HepG2 (cell line): ENCODE results near the gene APOC3. TPM values are rescaled to one million over a fixed set of nuclear protein-coding genes. Genes with fewer than 3 reads are reported as not detected.

Experiments
- ATF1 ChIP-seq: IDR thresholded peaks from 2 replicates; pipeline ENCODE4 v1.6.1; 2016; ENCODE audit warnings: mild to moderate bottlenecking, control low read depth
- ERF ChIP-seq: IDR thresholded peaks from 2 replicates; pipeline ENCODE4 v1.6.1; 2018; ENCODE audit warnings: missing biosample characterization, missing genetic modification reagents
- MEIS1 ChIP-seq: sonication (generic); formaldehyde crosslinking; IDR thresholded peaks from 2 replicates; pipeline ENCODE4 v1.9.0; 2021; ENCODE audit warnings: mild to moderate bottlenecking, missing genetic modification reagents, moderate library complexity, borderline replicate concordance
- PRDM10 ChIP-seq: sonication (generic); formaldehyde crosslinking; IDR thresholded peaks from 2 replicates; pipeline ENCODE4 v1.4.0; 2020; ENCODE audit warnings: low read depth, missing genetic modification reagents
- ZBTB21 ChIP-seq: sonication (generic); formaldehyde crosslinking; IDR thresholded peaks from 2 replicates; pipeline ENCODE4 v1.4.0; 2020; ENCODE audit warnings: missing genetic modification reagents
- ZNF224 ChIP-seq: sonication (generic); formaldehyde crosslinking; IDR thresholded peaks from 2 replicates; pipeline ENCODE4 v1.5.0; 2020; ENCODE audit warnings: mild to moderate bottlenecking, missing genetic modification reagents
- ZNF616 ChIP-seq: sonication (generic); formaldehyde crosslinking; IDR thresholded peaks from 2 replicates; pipeline ENCODE4 v1.5.0; 2020; ENCODE audit warnings: low read depth, mild to moderate bottlenecking, missing genetic modification reagents
- polyA plus RNA-seq, 8 experiments: library from polyadenylated mRNA; depleted of rRNA in 3 of 8; stranded (reverse) in 7 of 8; unstranded in 1 of 8; fragments of >200 nt; fragmentation: Illumina TruSeq in 4 of 8; extraction: Trizol in 4 of 8; gene quantifications; 2 replicates each; pipeline versions ENCODE4 v1.2.1 to v1.2.3, GENCODE V29; 2011 to 2016; ENCODE audit warnings: low read depth in 4 of 8, missing spikeins in 1 of 8, mixed read lengths in 1 of 8; ENCODE audit not compliant: insufficient read depth in 1 of 8
- total RNA-seq, 5 experiments: library from RNA; depleted of rRNA; stranded (reverse); fragments of >200 nt; fragmentation: Illumina TruSeq; extraction: Trizol; gene quantifications; 2 replicates each; pipeline ENCODE4 v1.2.3, GENCODE V29; 2016; ENCODE audit warnings: low read depth in 1 of 5
- TF ChIP-seq, protein P1 (sequence below): sonication (generic); formaldehyde crosslinking; IDR thresholded peaks from 2 replicates; pipeline ENCODE4 v1.4.0; 2020; ENCODE audit warnings: mild to moderate bottlenecking, missing genetic modification reagents

Gene APOC3
- total and polyA plus RNA-seq, 2 of the 13 experiments (the other 11 are each of a cell fraction or from before 2014, with no cell fraction given), result 314 to 687 TPM

- peak; percentile 12; the same call in 1 of the 2 replicates for TF ChIP-seq ZNF616 (CRISPR knock-in tag)
- TF ChIP-seq MEIS1 (CRISPR knock-in tag), result peak; percentile 29; the same call in 1 of the 2 replicates
- TF ChIP-seq, protein P1, sequence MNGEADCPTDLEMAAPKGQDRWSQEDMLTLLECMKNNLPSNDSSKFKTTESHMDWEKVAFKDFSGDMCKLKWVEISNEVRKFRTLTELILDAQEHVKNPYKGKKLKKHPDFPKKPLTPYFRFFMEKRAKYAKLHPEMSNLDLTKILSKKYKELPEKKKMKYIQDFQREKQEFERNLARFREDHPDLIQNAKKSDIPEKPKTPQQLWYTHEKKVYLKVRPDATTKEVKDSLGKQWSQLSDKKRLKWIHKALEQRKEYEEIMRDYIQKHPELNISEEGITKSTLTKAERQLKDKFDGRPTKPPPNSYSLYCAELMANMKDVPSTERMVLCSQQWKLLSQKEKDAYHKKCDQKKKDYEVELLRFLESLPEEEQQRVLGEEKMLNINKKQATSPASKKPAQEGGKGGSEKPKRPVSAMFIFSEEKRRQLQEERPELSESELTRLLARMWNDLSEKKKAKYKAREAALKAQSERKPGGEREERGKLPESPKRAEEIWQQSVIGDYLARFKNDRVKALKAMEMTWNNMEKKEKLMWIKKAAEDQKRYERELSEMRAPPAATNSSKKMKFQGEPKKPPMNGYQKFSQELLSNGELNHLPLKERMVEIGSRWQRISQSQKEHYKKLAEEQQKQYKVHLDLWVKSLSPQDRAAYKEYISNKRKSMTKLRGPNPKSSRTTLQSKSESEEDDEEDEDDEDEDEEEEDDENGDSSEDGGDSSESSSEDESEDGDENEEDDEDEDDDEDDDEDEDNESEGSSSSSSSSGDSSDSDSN (CRISPR knock-in tag), result peak; percentile 44
- TF ChIP-seq ZBTB21 (CRISPR knock-in tag), result 0 out of 2 replicates have a peak, but pooled peaks have one; percentile 32
- 0 out of 2 replicates have a peak, but pooled peaks have one; percentile 6 for TF ChIP-seq ZNF224 (CRISPR knock-in tag)
- TF ChIP-seq ATF1 (CRISPR knock-in tag), result peak; percentile 83
- no peak; the same call in 1 of the 2 replicates for TF ChIP-seq ERF (CRISPR knock-in tag)
- peak; percentile 67; the same call in 1 of the 2 replicates for TF ChIP-seq PRDM10 (CRISPR knock-in tag)
Observed at GRCh38 chr11:116808262-116809175, 21.2 kb upstream of the APOC3 start (continued).
